Epithelial cell of esophagus (primary cell): ENCODE data around the gene OR2C1.

Source experiments
- DNase-seq: peaks from one replicate; pipeline ENCODE4 v3.0.0; 2010; ENCODE audit warnings: low read depth
- H3K4me3 ChIP-seq: 2 replicates; pipeline ENCODE4 v1.5.1; 2011; ENCODE audit warnings: mild to moderate bottlenecking, low read length, control low read depth
- CTCF ChIP-seq: IDR thresholded peaks from 2 replicates; pipeline ENCODE4 v1.5.1; 2011; ENCODE audit warnings: low read depth, mild to moderate bottlenecking, low read length, control low read depth, inconsistent platforms; ENCODE audit not compliant: insufficient read depth; ENCODE audit errors: missing control alignments

The OR2C1 gene

GRCh38 chr16:3355589-3355988 lies at the start of gene OR2C1:
Gene OR2C1 (plus strand): TSS chr16:3355889. CDS start chr16:3355941, 52 bp downstream.
- no peak for DNase-seq
- no peak for TF ChIP-seq CTCF
- no peak within 1 kb of the TSS for H3K4me3 ChIP-seq

GRCh38 chr16:3306078-3306477 lies 49.6 kb upstream of the OR2C1 start:
- DNase-seq: no peak
- peak overlapping the region; percentile 77 for H3K4me3 ChIP-seq
- TF ChIP-seq CTCF: no peak

- TF ChIP-seq CTCF: no peak
- no peak for DNase-seq
- no peak overlapping the region for H3K4me3 ChIP-seq
Observed at GRCh38 chr16:3311496-3311895, 44.2 kb upstream of the OR2C1 start.

- DNase-seq: peak; percentile 13
- no peak overlapping the region for H3K4me3 ChIP-seq
- TF ChIP-seq CTCF: no peak
Observed at GRCh38 chr16:3317315-3317999, 38.2 kb upstream of the OR2C1 start.

GRCh38 chr16:3321816-3322215 lies 33.9 kb upstream of the OR2C1 start:
- TF ChIP-seq CTCF: no peak
- H3K4me3 ChIP-seq: no peak overlapping the region

GRCh38 chr16:3327514-3327913 lies 28.2 kb upstream of the OR2C1 start:
- TF ChIP-seq CTCF: no peak
- no peak for DNase-seq
- no peak overlapping the region for H3K4me3 ChIP-seq

More at GRCh38 chr16:3321816-3322215, 33.9 kb upstream of the OR2C1 start:
- no peak for DNase-seq

GRCh38 chr16:3328104-3328503 lies 27.6 kb upstream of the OR2C1 start:
- TF ChIP-seq CTCF: no peak
- no peak for DNase-seq
- H3K4me3 ChIP-seq: no peak overlapping the region
